Ovary (tissue), 3 donors: ENCODE results near the gene SPI1.

ENCODE experiments used
- POLR2A ChIP-seq: fragments of 450-650 bp; IDR thresholded peaks from one replicate; pipeline ENCODE4 v1.6.1; 2017; ENCODE audit warnings: antibody characterized with exemption, mild to moderate bottlenecking, moderate library complexity
- TF ChIP-seq, protein P1 (sequence below), 3 donors: fragments of 450-650 bp in 2 of 3; fragments of 200-600 bp in 1 of 3; IDR thresholded peaks; one replicate each; pipeline versions ENCODE4 v1.5.1 to v1.8.0; 2016 to 2022; ENCODE audit warnings: antibody characterized with exemption in 3 of 3, mild to moderate bottlenecking in 1 of 3
- donor health status: DM: no; HTN: no; CAD: no.

DNA sequence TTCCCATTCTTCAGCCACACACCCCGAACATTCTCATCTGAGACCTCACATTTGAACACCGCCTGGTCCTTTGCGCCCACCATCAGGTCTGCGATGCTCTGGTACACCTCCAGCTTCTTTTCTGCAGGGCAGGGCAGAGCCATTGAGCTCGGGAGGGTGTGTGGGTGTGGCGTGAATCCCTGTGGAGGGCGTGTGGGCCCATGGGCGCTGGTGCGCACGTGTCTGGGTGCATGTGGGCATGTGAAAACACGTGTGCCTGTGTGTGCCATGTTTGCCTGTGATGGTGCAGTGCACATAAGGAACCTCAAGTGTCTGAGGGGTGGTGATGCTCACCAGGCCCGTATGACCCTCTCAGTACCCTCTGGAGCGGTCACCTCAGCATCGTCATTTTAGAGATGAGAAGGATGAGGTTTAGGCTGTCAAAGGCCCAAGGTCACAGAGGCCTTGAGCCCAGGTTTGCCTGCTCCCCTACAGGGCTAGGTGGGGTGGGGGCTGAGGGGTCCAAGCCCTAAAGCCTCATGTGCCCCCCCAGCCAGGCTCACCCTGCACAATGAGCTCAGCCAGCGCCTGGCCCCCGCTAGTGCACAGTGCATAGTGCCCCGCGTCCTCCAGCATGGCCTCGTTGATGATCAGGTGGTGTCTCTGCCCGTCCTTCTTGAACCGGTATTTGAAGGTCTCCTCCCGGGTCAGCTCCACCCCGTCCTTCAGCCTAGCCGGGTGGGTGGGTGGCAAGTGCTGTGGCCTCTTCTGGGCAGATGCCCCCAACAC is 36.1 kb downstream of the SPI1 start:
- TF ChIP-seq, protein P1, sequence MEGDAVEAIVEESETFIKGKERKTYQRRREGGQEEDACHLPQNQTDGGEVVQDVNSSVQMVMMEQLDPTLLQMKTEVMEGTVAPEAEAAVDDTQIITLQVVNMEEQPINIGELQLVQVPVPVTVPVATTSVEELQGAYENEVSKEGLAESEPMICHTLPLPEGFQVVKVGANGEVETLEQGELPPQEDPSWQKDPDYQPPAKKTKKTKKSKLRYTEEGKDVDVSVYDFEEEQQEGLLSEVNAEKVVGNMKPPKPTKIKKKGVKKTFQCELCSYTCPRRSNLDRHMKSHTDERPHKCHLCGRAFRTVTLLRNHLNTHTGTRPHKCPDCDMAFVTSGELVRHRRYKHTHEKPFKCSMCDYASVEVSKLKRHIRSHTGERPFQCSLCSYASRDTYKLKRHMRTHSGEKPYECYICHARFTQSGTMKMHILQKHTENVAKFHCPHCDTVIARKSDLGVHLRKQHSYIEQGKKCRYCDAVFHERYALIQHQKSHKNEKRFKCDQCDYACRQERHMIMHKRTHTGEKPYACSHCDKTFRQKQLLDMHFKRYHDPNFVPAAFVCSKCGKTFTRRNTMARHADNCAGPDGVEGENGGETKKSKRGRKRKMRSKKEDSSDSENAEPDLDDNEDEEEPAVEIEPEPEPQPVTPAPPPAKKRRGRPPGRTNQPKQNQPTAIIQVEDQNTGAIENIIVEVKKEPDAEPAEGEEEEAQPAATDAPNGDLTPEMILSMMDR (IDR thresholded peaks at IDR 0.05) = no peak
- no peak for TF ChIP-seq POLR2A
